ENCODE results near the gene SLC35A4.

Gene SLC35A4

GRCh38 chr5:140557136-140557805 is 7.4 kb upstream of the SLC35A4 start, which contains the start of gene SRA1:
Gene SRA1, minus strand, starts transcription at chr5:140557473. Its CDS starts 21 bp downstream, at chr5:140557452.
- peak; percentile 85 for DNase-seq (ENCODE audit: extremely low spot score, insufficient read length, low read depth)
- peak; percentile 81 for FAIRE-seq

GRCh38 chr5:140557965-140558364 is 6.7 kb upstream of the SLC35A4 start:
- no peak for FAIRE-seq
- no peak for DNase-seq (ENCODE audit: extremely low spot score, insufficient read length, low read depth)

GRCh38 chr5:140558542-140558941 is 6.1 kb upstream of the SLC35A4 start:
- DNase-seq (ENCODE audit: extremely low spot score, insufficient read length, low read depth), result no peak
- FAIRE-seq, result no peak

- DNase-seq (ENCODE audit: extremely low spot score, insufficient read length, low read depth) (no peak), FAIRE-seq (no peak)
Observed at GRCh38 chr5:140560227-140560626, 4.4 kb upstream of the SLC35A4 start.

GRCh38 chr5:140561753-140562523 is 2.7 kb upstream of the SLC35A4 start:
- DNase-seq (ENCODE audit: extremely low spot score, insufficient read length, low read depth), result no peak
- FAIRE-seq, result no peak

- FAIRE-seq (no peak), DNase-seq (ENCODE audit: extremely low spot score, insufficient read length, low read depth) (no peak)
Observed at GRCh38 chr5:140563596-140563995, 1.0 kb upstream of the SLC35A4 start.

- no peak for DNase-seq (ENCODE audit: extremely low spot score, insufficient read length, low read depth)
- FAIRE-seq, result peak; percentile 64
Observed at GRCh38 chr5:140565024-140565779, 574 bp downstream of the SLC35A4 start.

- FAIRE-seq, result no peak
- DNase-seq (ENCODE audit: extremely low spot score, insufficient read length, low read depth), result no peak
Observed at GRCh38 chr5:140565780-140566095, 1.1 kb downstream of the SLC35A4 start.

- no peak for FAIRE-seq
Observed at GRCh38 chr5:140566665-140567064, 2.0 kb downstream of the SLC35A4 start.

GRCh38 chr5:140567136-140567818 is 2.6 kb downstream of the SLC35A4 start:
- FAIRE-seq (no peak), DNase-seq (ENCODE audit: extremely low spot score, insufficient read length, low read depth) (no peak)

More at GRCh38 chr5:140566665-140567064, 2.0 kb downstream of the SLC35A4 start:
- DNase-seq (ENCODE audit: extremely low spot score, insufficient read length, low read depth), result no peak

- FAIRE-seq (no peak), DNase-seq (ENCODE audit: extremely low spot score, insufficient read length, low read depth) (no peak)
Observed at GRCh38 chr5:140567871-140568270, 3.2 kb downstream of the SLC35A4 start.

GRCh38 chr5:140568443-140569063 is 3.9 kb downstream of the SLC35A4 start:
- no peak for FAIRE-seq
- DNase-seq (ENCODE audit: extremely low spot score, insufficient read length, low read depth), result no peak

- DNase-seq (ENCODE audit: extremely low spot score, insufficient read length, low read depth), result no peak
- peak; percentile 53 for FAIRE-seq
Observed at GRCh38 chr5:140569197-140569596, 4.6 kb downstream of the SLC35A4 start.

GRCh38 chr5:140570058-140570457 is 5.4 kb downstream of the SLC35A4 start:
- FAIRE-seq (no peak), DNase-seq (ENCODE audit: extremely low spot score, insufficient read length, low read depth) (no peak)

GRCh38 chr5:140570488-140570887 is 5.9 kb downstream of the SLC35A4 start:
- no peak for DNase-seq (ENCODE audit: extremely low spot score, insufficient read length, low read depth)
- no peak for FAIRE-seq

- FAIRE-seq (no peak), DNase-seq (ENCODE audit: extremely low spot score, insufficient read length, low read depth) (no peak)
Observed at GRCh38 chr5:140571105-140571504, 6.5 kb downstream of the SLC35A4 start.

GRCh38 chr5:140573683-140574082 is 9.1 kb downstream of the SLC35A4 start:
- DNase-seq (ENCODE audit: extremely low spot score, insufficient read length, low read depth), result no peak
- FAIRE-seq, result no peak

GRCh38 chr5:140574165-140574564 is 9.5 kb downstream of the SLC35A4 start:
- FAIRE-seq (no peak), DNase-seq (ENCODE audit: extremely low spot score, insufficient read length, low read depth) (no peak)

- DNase-seq (ENCODE audit: extremely low spot score, insufficient read length, low read depth) (no peak), FAIRE-seq (no peak)
Observed at GRCh38 chr5:140575309-140575708, 10.7 kb downstream of the SLC35A4 start.

GRCh38 chr5:140576776-140577201 is 12.2 kb downstream of the SLC35A4 start:
- no peak for DNase-seq (ENCODE audit: extremely low spot score, insufficient read length, low read depth)
- peak; percentile 38 for FAIRE-seq
